ENCODE results near the gene TMIE. TPM values are rescaled to one million over a fixed set of nuclear protein-coding genes. Genes with fewer than 3 reads are reported as not detected.
"Not testable (repeated sequence)": the region's sequence is repeated elsewhere in the genome, so short reads cannot be mapped to it uniquely, and the experiment has no call there.

Gene TMIE
- total RNA-seq, 1 donor from 2014 or later, result not detected

DNA sequence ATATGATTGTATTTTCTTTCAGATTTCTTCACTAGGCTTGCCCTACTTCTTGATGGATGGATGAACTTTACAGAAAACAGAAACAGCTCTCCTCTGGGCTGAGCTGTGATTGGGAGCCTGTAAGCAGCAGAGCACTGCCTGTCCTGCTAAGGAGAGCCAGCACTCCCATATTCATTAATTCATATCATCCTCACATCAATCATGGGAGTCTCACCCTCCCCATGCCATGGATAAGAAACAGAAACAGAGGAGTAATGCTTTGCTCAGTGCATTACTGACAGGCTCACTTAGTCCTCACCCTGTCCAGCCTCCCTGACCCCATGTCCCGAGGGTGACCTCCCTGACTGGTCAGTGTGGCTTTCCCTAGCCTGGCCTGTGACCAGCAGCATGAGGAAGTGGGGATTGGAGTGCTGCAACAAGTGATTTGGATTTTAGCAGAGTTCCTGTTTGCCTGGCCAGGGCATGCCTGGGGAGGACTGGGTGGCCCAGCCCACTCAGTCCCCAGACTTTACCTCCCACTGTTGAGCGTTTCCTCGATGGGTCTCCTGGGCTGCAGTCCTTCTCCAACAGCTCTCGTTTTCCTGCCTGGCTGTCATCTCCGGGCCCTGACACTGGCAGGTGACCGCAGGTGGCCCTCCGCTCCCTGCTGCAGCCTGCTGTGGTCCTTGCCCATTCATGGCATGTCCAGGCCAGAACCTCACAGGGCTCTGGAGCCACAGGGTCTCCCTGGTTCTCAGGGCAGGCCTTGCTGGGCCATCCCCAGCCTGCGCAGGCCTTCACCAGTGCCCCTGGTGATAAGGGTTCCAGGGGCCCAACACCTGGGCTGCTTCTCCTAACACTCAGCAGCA lies 1.3 kb upstream of the TMIE start:
- Mint-ChIP-seq H3K4me3 (no peak overlapping the region), H3K27me3 (ENCODE audit: low read depth) (peaks cover 15% of the 10 kb centered on the region), H3K36me3 (ENCODE audit: low read depth) (no peaks in the 10 kb centered on the region), H3K27ac (ENCODE audit: unreplicated experiment) (no peak overlapping the region), H3K4me1 (peaks cover 10% of the 10 kb centered on the region), H3K9me3 (no peaks in the 10 kb centered on the region)
- no peak for DNase-seq (ENCODE audit: low read depth, low spot score)
- no peak for TF ChIP-seq CTCF (conservative IDR thresholded peaks at IDR 0.05)

DNA sequence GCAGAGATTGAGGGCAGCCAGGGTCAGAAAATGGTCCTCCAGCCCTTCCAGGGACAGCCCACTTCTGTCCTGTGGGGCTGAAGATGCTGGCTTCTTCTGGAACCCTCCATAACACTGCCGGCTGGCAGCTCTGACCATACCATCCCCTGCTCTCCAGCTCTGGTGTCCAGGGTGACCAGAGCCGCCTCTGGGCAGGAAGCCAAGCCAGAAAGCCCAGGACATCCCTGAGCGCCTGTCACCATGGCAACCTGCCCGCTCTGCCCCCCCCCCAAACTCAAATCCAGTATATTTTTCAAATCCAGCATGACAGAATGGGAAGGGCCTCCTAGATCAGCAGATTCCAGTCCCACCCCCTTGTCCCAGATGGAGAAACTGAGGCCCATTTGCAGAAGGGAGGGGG lies 420 bp upstream of the TMIE start:
- no peak for DNase-seq (ENCODE audit: low read depth, low spot score)

GRCh38 chr3:46702246-46703012 lies 1.2 kb downstream of the TMIE start:
- Mint-ChIP-seq H3K4me3 (no peak overlapping the region), H3K27me3 (ENCODE audit: low read depth) (peaks cover 15% of the 10 kb centered on the region), H3K36me3 (ENCODE audit: low read depth) (no peaks in the 10 kb centered on the region), H3K4me1 (peaks cover 10% of the 10 kb centered on the region), H3K9me3 (no peaks in the 10 kb centered on the region), H3K27ac (ENCODE audit: unreplicated experiment) (peak overlapping the region; percentile 91)
- no peak for TF ChIP-seq CTCF (conservative IDR thresholded peaks at IDR 0.05)
- no peak for DNase-seq (ENCODE audit: low read depth, low spot score)

More for the DNA sequence above, 420 bp upstream of the TMIE start:
- no peak for TF ChIP-seq CTCF (conservative IDR thresholded peaks at IDR 0.05)
- Mint-ChIP-seq H3K27ac (ENCODE audit: unreplicated experiment) (no peak overlapping the region), H3K4me3 (no peak overlapping the region), H3K27me3 (ENCODE audit: low read depth) (peaks cover 15% of the 10 kb centered on the region), H3K4me1 (peaks cover 10% of the 10 kb centered on the region), H3K36me3 (ENCODE audit: low read depth) (no peaks in the 10 kb centered on the region), H3K9me3 (no peaks in the 10 kb centered on the region)

DNA sequence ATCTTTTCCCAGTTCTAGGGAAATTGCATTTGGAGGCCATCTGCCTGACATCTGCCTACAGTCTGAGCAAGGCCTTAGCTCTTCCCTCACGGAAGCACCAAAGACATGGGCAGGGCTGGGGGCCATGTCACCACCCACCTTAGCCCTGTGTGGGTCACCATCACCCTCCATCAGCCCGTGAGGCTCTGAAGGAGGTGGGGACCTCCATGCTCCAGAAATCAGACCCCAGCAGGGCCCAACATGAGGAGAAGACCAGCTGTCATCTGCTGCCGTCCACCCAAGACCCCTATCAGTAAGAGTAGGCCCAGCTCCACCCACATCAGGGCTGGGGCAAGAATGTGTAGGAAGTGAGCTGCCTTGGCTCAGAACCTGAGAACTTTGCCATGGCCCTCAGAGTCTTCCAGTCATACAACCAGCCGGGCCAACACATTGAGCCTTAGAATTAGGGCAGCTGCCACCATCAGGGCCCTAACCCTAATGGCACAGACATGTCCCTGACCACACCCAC lies 1.9 kb downstream of the TMIE start:
- Mint-ChIP-seq H3K27me3 (ENCODE audit: low read depth) (peaks cover 15% of the 10 kb centered on the region), H3K36me3 (ENCODE audit: low read depth) (no peaks in the 10 kb centered on the region), H3K4me3 (no peak overlapping the region), H3K9me3 (no peaks in the 10 kb centered on the region), H3K27ac (ENCODE audit: unreplicated experiment) (no peak overlapping the region), H3K4me1 (peaks cover 10% of the 10 kb centered on the region)
- TF ChIP-seq CTCF (conservative IDR thresholded peaks at IDR 0.05), result no peak
- no peak for DNase-seq (ENCODE audit: low read depth, low spot score)

GRCh38 chr3:46704346-46704745 lies 3.2 kb downstream of the TMIE start:
- H3K27me3 Mint-ChIP-seq (ENCODE audit: low read depth), result peaks cover 15% of the 10 kb centered on the region
- DNase-seq (ENCODE audit: low read depth, low spot score); H3K27ac Mint-ChIP-seq (ENCODE audit: unreplicated experiment); H3K4me3 Mint-ChIP-seq; H3K4me1 Mint-ChIP-seq; H3K9me3 Mint-ChIP-seq; H3K36me3 Mint-ChIP-seq (ENCODE audit: low read depth): not testable (repeated sequence)

Measured in neural crest cell (in vitro differentiated cells).